HG03575 (cell line): ENCODE results near the gene C11orf65.
A peak's percentile ranks its signal among the peaks of the same experiment; 100 is the strongest.

ENCODE experiments used
- ATAC-seq: cut with Tn5 transposase; IDR thresholded peaks from one replicate; pipeline ENCODE4 v1.9.1; 2021; ENCODE audit not compliant: unreplicated experiment, insufficient number of reproducible peaks, low FRiP score; ENCODE audit errors: extremely low read depth

Gene C11orf65, protein sequence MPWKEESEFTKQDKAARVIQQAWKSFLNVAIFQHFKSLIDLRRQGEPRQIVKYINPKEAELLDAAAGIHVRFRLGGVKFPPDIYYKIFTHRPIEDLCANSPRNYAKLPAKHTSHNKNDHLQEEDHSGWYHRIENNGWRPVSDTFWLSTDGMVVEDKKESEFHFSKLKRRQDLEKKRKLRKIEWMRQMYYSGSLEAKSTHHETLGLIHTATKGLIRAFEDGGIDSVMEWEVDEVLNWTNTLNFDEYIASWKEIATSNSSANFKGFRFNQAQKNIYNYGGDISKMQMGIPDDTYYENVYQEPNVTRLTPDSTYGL

DNA sequence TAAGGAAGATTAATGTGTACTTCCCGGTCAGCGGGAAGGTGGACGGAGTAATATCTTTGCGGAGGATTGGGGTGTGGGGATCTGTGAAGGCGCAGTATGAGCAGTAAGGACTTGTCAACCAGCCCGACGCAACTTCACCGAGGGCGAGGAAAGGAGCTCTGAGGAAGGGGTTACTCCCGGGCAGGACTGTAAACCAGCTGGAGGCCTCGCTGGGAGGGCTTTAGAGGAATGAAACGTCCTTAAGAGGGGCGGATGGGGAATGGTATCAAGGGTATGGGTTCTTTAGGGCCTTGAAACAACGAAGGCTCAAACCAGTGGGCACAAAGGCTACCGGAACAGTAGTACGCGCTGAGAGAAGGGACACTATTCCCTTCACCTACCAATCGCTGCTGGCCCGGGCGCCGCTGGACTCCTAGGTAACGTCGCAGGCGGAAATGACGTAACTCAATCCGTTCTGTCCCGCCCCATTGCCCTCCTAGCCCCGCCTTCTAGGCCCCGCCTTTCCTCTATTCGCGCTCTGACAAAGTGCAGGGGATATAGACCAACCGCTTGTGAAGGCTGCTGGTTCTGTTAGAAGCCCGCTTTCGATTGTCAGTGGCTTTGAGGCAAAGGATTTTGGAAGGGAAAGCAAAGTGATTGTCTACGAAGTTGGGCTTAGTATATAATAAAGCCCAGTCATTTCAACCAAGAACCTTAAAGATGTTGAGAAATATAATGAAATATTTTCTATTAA is at the start of gene C11orf65:
Gene C11orf65, minus strand, starts transcription at position 439 of the 733 bp plus-strand sequence. CDS start 5,970 bp downstream, outside the sequence.
- peak; percentile 95 for ATAC-seq

DNA sequence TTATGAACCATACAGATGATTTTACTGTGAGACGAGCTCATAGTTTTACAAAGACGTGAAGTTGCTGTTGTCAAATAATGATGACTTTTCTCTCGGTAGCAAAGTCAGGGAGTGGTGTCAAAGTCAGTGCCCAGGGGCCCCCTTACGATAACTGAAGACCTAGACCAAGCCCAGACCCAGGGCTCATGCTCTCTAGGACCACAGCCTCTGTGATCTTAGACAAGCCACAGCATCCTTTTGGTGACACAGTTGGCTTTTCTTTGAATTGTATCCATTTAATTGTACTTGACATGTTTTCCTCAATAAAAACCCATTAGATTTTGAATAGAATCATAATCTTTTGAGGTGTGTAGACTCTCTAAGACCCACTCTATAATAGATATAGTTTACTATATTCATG is 48.8 kb upstream of the C11orf65 start:
- no peak for ATAC-seq

DNA sequence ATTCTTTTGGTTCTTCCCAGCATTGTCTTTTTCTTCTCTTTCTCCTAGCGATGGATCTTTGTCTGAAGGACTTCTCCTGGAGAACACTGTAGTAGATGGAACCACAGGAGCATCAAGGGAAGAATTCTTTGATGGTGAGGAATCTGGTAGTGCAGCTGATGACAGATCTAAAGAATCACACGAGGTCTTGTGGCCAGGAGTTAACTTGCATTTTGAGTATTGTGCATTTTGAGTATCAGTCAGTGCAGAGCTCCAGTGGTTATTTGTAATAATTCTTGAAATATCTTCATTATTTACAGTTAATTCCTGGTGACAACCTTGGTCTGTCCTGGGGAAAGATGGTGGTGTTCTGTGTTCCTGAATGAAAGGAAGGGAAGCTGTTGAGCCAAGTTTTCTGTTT is 45.4 kb upstream of the C11orf65 start:
- no peak for ATAC-seq

DNA sequence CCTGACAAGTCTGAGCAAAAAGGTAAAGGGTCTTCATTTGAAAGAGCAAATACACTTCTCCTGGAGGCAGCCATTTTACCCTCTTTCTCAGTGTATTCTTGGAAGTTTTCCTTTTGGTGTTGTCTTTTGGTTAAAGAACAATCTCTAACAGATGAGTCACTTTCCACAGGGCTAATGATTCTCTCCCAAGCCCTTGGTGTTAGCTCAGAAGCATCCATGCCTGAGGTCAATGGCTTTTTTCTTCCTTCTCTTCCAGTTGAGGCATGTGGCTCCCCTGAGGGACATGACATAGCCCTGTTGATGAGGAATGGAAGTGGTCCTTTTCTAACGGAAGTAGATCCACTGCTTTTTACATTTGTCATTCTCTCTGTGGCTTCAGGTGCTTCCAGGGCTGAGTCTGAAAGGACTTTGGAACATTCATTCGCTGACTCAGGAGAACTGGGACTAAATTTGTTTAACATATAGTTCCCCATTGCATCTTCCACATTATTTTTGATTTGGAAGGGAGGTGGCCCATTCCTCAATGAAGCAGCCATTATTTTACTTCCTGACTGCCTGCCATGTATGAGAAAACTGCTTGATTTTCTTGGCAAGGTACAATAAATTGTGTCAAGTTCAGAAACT is 44.6 kb upstream of the C11orf65 start:
- ATAC-seq: no peak

DNA sequence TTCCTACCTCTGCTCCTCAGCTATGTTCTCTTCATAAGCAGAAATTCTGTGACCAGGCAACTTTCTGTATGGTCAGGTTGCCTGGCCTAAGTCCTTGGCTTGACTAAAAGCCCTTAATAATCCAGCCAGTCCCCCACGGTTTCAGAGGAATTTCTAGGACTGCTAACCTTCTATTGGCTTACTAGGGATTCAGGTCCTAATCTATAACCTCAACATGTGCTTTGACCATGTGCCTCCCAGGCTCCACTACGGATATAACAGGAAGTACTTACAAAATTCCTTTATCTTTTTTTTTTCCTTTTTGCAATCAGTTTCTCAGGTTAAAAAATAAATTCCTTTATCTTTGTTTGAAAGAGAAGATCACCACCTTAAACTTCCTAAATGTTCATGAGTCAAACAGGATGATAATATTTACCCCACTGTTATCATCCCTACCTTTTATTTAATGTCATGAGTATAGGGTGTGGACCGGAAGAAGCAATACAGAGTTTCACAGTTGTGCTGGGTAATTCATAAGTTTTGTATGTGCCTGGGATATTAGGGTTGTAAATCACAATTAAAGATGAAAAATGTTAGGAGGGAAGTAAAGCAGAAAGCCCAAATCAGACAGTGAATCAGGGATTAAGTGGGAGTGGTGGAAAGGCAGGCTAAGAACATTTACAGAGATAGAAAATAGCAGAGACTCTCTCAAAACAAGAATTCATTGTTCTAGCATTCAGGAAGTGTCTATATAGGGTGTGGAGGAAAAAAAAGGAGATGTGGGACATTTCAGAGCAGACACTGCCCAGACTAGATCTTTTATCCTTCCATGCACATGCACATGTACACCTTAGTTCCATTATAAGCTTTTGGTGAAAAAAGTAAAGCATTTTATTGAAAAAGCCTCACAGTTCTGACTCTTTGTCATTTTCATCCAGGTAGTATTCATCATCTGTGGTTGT is 41.6 kb upstream of the C11orf65 start:
- ATAC-seq: no peak

DNA sequence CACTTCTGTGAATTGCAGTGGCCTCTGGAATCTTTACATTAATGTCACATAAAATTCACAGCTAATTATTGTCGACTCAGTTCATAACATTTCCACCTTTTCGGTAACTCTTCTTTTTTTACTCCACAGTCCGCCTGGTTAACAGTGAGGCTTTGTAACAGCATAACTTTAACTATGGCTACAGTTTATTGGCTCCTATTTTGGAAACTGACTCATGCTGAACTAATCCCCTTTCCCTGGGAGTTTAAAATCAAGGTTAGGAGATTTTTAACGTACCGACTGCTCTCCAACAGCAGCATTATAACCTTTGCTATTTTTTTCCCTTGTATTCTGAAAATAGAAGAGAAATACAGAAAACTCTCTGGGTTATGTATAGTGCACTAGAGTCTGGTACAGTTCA is 34.1 kb upstream of the C11orf65 start:
- no peak for ATAC-seq

DNA sequence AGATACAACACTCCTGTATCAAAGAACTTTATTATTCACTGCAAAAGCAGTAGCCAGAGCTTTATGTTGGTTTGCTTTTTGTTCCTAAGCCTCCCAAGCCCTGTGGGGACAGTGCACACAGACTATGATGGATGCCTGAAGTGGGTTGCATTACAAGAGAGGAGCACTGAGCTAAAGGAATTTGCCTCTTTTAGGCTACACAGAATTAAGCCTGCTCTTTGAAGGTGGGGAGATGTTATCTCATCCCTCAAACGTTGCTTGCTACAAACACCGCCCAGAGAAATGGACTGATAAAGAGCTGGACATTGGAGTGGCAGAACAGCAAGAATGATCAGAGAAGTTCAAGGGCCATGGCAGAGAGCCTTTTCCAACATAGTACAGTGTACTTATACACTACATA is 33.4 kb upstream of the C11orf65 start:
- no peak for ATAC-seq

DNA sequence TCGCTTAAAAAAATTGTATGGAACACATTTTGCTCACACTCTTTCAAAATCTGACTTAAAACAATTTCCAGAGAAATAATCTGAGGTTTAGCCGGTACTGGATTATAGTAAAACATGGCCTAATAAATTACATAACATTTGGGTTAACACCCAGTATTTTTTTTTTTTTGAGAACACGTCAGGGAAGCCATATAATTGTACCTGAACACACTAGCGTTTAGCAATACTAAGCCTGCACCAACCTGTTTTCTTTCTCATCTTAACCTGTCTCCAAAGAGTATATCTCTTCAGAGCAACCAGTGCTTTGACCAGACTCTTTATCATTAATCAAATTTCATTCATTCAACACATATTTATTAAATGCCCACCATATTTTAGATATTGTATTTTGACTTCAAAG is 32.8 kb upstream of the C11orf65 start:
- ATAC-seq: no peak

DNA sequence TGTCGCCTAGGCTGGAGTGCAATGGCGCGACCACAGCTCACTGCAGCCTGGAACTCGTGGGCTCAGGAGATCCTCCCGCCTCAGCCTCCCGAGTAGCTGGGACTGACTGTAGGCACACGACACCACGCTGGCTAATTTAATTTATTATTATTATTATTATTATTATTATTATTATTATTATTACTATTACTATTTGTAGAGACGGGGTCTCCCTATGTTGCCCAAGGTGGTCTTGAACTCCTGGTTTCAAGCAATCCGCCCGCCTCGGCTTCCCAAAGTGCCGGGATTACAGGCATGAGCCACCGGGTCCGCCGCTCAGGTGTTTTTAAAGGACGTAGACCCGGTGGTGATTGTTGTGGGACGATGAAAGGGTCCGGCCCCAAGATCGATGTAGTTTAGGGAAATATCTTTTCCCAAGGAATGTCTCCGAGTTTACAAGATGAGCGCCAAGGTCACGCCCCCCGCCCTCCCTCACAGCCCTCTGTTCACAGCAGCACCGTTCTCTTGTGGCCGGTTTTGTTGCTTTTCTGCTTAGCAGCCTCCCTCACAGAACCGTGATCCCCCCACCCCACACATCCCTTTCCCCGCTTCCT is 31.6 kb upstream of the C11orf65 start:
- ATAC-seq: no peak

DNA sequence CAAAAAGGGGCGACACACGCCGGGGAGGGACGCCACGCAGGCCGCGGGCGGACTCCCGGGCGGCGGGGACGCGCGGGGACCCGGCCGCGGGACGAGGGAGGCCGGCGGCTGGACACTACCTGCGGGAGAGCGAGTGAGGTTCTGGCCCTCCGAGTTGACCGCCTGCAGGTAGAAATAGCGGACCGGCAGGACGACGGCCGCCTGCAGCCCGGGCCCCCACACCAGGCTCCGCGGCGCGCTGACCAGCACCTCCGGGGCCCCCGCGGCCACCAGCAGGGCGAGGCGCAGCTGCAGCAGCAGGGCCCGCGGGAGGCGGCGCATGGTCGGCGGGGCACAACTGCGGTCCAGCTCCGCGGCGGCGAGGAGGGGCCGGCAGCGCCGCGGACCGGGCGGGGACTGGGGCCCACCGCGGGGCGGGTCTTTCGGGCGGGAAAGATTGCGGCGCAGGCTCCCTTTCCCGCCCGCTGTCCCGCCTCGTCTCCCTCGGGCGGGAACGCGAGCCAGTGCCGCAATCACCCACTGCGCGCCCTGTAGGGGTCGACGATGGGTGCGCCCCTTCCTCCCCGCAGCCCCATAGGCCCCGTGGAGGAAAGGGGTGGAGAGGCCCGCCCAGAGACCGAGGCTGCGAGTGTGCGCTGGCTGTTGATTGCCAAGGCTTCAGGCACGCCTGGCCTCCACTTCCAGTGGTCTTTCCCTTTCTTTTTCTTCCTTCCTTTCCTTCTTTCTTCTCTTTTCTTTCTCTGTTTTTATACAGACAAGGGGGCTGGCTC is 30.9 kb upstream of the C11orf65 start, which contains the start of gene POGLUT3:
Gene POGLUT3, minus strand, starts transcription at position 339 of the 770 bp plus-strand sequence. Its CDS starts 18 bp downstream, at position 321.
- no peak for ATAC-seq

DNA sequence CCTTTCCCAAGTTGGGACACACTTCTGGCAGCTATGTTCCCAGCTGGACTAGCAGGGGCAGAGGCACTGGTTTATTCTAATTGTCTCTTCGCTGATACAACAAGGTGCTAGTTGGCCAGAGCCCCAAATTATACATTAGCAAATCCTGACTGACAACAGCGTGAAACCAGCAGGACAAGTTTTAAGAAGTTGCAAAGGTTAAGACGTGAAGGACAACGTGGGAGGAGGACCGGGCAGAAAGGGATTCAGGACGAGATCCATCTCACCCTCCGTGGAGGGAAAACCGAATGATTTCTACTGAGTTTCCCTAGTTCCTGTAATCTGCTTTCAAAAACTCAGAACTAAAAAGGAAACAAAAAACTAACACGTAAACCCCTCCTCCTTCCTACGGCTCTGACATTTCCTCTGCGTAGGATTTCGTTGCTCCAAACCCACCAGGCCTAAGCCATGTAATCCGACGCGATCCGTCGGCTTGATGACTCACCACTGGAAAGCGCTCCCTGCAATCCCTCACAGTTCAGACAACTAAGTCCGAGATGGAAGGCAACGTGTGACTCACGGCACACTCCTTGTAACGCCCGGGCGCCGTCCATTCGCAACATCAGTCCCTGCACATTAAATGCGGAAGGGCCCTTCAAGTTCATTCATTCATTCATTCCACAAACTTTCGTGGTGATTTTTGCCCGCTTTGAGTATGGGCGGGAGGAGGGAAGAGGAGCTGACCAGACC is 30.2 kb upstream of the C11orf65 start:
- ATAC-seq: peak; percentile 43

DNA sequence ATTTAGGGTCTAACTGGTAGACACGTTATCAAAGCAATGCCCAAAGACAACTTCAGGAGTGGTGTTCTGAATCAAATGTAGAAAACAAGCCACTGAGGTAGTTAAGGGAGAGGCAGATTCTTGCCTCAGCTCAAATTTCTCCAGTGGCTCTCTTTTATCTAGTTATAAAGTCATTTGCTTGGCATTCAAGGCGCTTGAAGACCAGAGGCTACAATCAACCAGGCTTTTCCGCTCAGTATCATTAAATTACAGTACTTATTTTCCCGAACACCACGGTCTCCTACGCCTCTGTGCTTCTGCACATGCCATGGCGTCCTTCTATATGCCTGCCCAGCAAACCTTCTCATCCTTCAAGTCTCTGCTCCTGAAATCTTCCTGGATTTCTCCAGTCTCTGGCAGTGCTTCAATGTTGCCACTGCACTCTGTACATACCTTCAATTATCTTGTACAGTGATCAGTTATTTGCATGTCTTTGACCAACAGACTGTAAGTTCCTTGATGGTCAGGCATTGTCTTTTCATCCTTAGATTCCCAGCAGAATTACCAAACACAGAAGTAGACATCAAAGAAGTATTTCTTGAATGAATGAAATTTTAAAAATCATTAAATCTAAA is 29.4 kb upstream of the C11orf65 start:
- ATAC-seq: no peak

DNA sequence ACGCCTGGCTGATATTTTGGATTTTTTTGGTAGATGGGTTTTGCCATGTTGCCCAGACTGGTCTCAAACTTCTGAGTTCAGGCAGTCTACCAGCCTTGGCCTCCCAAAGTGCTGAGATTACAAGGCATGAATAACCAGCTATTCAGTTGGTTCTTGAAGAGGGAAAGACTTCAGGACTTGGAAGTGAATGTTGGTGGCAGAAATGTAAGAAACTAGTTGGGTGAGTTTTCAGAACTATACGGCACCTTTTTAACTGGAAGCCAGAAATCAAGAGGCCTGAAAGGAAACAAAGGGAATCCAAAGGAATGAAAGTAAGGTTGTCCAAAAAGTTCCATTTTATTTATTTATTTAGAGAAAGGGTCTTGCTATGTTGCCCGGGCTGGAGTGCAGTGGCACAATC is 28.0 kb upstream of the C11orf65 start:
- ATAC-seq: no peak

DNA sequence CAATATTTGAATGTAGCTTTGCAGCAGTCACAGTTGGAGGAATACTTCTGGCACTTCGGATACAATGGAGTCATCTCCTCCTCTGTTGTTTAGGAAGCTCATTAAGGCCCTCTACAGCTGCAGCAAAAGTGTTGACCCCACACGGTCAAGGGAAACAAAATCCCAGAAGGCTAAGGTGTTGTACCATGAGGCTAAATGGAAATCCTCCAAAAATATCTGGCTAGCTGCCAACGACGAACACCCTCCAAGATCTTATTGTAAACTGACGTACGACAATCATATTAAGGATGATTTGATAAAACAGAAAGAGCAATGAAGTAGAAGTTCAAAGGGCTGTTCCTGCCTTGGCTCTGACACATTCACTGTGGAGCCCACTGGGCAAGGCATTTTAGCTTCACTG is 26.9 kb upstream of the C11orf65 start:
- ATAC-seq: no peak

DNA sequence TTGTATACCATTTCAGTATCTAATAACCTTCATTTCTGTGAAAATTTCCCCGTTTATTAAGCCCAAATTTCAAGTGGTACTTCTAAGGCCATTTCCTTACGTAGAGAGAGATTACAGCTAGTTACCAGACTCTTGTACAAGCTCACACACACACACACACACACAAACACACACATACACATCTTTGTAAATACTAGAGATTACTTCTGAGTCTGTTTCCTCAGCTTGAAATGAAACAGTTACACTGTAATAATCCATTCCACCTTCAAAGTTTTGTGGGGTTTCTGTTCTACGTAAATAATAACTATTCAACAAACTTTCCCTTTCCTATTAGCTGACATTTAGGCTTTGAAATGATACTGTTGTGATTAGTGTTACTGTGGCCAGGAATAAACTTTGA is 24.6 kb upstream of the C11orf65 start:
- ATAC-seq: no peak

DNA sequence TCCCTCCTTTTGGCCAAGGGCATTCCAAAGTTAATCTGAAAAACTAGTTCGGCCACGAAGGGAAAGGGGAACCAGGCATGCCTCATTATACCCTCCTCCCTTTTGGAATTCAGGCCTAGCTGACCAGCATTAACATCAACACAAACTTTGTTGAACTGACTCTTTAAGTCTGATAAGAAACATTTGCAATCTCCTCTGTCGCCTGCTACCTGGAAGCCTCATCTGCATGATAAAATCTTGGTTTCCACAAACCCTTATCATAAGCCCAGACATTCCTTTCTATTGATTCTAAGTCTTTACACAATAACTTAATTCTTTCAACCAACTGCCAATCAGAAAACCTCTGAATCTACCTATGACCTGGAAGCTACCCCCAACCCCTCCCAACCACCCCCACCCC is 19.5 kb upstream of the C11orf65 start:
- ATAC-seq: no peak

DNA sequence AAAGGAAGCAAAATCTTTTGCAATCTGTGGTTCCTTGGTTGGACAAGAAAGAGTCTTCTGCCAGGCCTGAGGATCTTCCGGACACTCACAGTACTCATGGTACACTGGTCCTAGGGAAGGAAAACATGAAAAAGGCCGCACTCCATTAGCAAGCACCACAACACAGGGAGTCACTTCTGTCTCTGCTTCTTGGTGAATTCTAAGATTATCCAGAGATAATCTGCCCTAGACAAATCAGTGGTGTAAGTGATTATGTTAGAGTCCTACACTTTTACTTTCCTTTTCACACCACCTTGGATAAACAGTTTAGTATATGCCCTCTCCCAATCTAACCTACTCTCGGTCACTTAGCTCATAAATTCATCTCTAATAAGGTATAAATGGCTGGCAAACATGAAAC is 19.0 kb upstream of the C11orf65 start:
- no peak for ATAC-seq
